ENCODE results near the gene TPPP3.
A peak's percentile ranks its signal among the peaks of the same experiment; 100 is the strongest.

TPPP3 gene

DNA sequence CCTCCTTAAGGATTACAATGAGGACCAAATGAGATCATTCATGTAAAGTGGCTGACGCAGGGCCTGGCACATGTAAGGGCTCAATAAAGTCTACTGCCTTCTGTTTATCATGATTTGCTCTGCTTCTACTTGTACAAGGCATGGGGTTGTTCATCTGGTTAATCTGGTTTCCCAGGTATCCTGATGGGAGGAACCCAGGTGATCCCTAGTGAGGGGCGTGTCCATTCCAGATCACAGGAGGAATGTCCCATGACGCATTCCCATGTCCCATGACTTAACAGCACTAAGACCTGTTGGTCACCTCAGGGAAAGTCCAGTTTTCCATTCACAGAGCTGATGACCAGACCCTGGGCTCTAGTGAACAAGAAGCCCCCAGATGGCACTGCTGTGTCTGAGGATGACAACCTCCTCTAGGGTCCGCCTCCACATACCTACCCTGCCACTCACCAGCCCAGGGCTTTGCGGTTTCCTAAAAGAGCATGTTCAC is 11.5 kb upstream of the TPPP3 start:
- TF ChIP-seq, protein P1, sequence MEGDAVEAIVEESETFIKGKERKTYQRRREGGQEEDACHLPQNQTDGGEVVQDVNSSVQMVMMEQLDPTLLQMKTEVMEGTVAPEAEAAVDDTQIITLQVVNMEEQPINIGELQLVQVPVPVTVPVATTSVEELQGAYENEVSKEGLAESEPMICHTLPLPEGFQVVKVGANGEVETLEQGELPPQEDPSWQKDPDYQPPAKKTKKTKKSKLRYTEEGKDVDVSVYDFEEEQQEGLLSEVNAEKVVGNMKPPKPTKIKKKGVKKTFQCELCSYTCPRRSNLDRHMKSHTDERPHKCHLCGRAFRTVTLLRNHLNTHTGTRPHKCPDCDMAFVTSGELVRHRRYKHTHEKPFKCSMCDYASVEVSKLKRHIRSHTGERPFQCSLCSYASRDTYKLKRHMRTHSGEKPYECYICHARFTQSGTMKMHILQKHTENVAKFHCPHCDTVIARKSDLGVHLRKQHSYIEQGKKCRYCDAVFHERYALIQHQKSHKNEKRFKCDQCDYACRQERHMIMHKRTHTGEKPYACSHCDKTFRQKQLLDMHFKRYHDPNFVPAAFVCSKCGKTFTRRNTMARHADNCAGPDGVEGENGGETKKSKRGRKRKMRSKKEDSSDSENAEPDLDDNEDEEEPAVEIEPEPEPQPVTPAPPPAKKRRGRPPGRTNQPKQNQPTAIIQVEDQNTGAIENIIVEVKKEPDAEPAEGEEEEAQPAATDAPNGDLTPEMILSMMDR (conservative IDR thresholded peaks at IDR 0.05; ENCODE audit: low read depth, low read length), result no peak
- no peak for DNase-seq (ENCODE audit: low read depth)
- no peak overlapping the region for H3K4me3 ChIP-seq (ENCODE audit: low read length)

DNA sequence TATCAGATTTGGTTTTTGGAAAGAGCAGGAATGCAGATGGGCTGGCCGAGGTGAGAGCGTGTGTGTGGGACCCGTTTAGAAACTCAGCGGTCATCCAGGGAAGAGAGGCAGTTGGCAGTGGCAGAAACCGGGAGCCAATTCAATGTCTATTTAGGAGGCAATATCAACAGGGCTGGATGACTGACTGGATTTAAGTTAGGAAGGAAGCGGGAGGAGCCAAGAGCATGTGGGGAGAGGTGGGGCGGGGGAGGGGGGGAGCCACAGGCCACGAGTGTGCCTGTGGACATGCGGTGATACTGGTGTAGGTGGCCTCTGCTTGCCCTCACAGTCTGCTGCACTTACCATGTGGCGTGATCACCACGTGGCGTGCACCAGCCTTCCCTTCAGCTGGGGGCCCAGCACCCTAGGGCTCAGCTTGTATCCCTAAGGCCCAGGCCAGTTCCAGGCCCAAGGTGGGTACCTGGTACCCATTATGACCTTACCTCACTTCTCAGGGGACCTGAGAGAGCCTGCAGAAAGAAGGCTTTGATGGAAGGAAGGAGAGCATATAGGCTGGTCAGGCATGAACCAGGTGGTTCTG is 10.8 kb upstream of the TPPP3 start:
- DNase-seq (ENCODE audit: low read depth), result no peak
- TF ChIP-seq, protein P1 (conservative IDR thresholded peaks at IDR 0.05; ENCODE audit: low read depth, low read length), result no peak
- no peak overlapping the region for H3K4me3 ChIP-seq (ENCODE audit: low read length)

DNA sequence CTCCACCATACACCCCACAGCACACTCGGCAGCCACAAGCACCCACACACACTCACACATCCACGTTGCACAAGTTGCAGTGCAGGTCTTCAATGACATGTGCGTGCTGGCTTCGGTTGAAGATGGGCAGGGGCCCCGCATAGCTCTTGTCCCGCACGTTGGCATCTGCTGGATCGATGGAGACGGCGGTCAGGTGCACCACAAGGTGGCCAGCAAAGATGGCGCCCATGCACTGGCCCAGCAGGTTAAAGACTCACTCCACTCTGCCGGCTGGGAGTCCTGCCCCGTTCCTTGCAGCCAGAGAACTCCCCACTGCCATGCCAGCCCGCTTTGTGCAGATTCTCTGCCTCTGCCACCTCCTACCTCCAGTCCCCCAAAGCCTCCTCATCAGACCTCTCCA is 7.6 kb upstream of the TPPP3 start:
- H3K4me3 ChIP-seq (ENCODE audit: low read length), result no peak overlapping the region
- TF ChIP-seq, protein P1 (conservative IDR thresholded peaks at IDR 0.05; ENCODE audit: low read depth, low read length), result no peak
- no peak for DNase-seq (ENCODE audit: low read depth)

DNA sequence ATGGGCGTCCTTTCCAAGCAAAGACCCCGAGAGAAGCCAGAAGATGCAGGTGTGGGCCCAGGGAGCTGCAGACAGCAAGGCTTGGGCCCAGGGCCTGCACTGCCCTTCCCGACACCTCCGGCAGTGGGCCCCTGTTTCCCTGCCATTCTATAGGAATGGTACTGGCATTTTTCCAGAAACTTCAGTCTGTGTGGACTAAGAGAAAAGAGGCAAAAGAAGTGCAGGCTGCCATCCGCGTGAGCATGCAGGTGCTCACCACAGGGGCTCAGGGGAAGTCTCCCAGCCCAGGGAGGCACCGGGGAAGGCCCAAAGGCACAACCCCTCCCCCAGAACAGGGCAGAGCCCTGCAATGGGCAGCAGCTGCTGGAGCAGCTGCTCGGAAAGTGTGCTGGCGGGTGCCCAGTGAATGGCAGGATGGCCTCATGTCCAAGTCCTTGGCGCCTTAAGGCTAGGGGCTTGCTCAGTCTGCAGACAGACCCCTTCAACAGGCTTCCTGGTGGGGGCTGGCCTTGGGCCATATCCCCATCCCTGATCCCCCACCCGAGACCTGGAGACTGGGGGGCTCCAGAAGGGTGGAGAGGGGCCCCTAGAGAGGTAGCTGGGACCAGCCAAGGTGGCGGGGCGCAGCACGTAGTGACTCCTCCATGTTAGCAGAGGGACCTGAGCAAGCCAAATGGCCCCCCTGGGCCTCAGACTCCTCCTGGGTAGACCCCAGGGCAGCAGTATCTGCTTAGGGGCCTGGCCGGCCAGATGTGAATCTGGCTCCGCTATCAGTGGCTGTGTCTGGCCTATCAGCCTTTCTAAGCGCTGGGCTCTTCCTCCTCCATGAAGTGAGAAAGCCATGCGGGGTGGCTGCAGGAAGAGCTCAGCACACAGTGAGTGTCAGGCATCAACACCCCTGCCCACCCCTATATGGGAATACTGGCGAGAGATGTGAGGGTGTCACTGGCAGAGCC is 6.7 kb upstream of the TPPP3 start:
- H3K4me3 ChIP-seq (ENCODE audit: low read length), result no peak overlapping the region
- no peak for DNase-seq (ENCODE audit: low read depth)
- TF ChIP-seq, protein P1 (conservative IDR thresholded peaks at IDR 0.05; ENCODE audit: low read depth, low read length), result no peak

DNA sequence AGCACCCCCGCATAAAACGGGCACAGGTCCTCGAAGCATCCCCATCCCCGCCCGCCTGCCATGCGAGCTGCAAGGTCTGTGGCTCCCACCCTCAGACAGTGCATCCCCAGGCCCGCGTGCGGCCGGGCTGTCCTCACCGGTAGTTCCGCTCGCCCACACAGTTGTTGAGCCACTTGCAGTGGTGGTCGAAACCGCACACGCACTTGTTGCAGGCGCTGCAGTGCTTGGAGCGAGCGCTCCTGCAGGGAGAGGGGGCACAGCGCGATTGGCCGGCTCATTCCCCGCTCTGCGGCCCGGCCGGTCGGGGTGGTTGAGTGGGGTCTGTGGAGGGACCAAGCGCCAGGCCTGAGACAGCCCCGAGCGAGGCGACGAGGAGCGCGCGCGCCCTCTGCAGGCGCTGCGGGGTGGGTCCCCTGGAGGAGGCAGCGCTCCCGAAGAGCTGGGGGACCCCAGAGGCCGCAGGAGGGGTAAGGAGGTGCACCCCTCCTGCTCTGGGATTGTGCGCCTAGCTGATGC is 6.0 kb upstream of the TPPP3 start:
- TF ChIP-seq, protein P1 (conservative IDR thresholded peaks at IDR 0.05; ENCODE audit: low read depth, low read length), result peak; percentile 79
- DNase-seq (ENCODE audit: low read depth), result no peak
- H3K4me3 ChIP-seq (ENCODE audit: low read length), result no peak overlapping the region

DNA sequence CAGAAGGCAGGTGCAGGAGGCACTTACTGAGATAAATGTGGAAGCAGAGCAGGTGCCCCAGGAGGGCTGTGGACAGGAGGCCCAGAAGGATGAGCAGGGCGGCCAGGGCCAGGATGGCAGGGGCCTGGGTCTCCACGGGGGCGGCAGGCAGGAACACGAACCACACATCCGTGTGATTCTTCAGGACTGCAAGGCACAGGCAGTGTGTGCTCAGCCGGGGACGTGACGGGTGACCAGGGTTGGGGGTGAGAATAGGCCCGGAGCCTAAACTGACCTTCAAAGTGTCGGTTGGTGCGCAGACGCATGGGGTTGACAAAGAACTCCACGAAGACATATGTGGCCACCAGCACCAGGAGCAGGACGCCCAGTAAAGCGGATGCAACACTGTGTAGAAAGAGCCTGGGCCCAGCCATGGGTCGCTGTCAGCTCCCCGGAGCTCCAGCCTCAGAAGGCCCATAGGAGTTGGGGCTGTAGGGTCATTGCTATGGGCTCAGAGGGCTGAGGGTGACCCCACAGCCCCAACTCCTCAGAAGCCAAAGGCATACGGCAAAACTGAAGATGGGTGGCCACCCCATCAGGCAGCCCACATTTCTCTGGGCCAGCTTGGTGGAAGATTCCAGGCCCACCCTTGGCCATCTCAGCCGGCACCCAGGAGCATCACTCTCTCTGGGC is 5.4 kb upstream of the TPPP3 start:
- no peak for DNase-seq (ENCODE audit: low read depth)
- TF ChIP-seq, protein P1 (conservative IDR thresholded peaks at IDR 0.05; ENCODE audit: low read depth, low read length), result no peak
- no peak overlapping the region for H3K4me3 ChIP-seq (ENCODE audit: low read length)
